Bone marrow (tissue), 2 donors: ENCODE data around the gene NUF2.

Experiments used
- DNase-seq, 2 donors: peaks; one replicate each; lab custom pipeline; 2025; lab: John Stamatoyannopoulos, UW

Gene NUF2

DNA sequence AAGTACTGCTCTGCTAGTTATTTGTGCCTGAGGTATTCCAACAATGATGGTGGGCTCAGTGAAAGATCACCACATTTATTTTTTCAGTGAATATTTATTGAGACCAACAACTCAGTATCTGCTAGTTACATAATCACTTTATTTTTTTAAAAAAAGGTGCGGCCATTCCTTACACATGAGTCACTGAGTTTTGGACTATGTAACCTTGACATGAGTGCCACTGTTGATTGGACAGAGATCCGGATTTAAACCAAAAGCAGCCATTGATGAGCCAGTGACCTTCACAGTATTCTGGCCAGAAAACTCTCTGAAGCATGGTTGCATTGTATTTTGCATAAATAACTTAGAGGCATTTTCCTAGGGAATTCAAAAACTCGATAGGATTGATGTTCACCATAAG is 79.5 kb downstream of the NUF2 start:
- DNase-seq: no peak
